SK-N-SH treated with all-trans-retinoic acid at 6 μM for 48 hours (cell line): ENCODE measurements around the gene ADAP1.

ENCODE experiments used
- ATAC-seq: fragments of 200-7000 bp; cut with Tn5 transposase; 3 replicates; pipeline ENCODE4 v1.9.1; 2020; ENCODE audit warnings: mild to moderate bottlenecking, moderate library complexity
- ARNTL ChIP-seq: fragments of 450-650 bp; formaldehyde crosslinking; IDR thresholded peaks from 2 replicates; pipeline ENCODE4 v1.5.0; 2020; ENCODE audit warnings: low read depth, mild to moderate bottlenecking, moderate library complexity, borderline replicate concordance
- CREB5 ChIP-seq: fragments of 250-450 bp; sonication (Bioruptor Pico); IDR thresholded peaks from 2 replicates; pipeline ENCODE4 v1.5.1; 2020; ENCODE audit warnings: low read depth, mild to moderate bottlenecking, moderate library complexity
- CSDC2 ChIP-seq: fragments of 250-450 bp; sonication (Bioruptor Pico); IDR thresholded peaks from 2 replicates; pipeline ENCODE4 v1.5.0; 2020; ENCODE audit warnings: mild to moderate bottlenecking, moderate library complexity
- CSRNP3 ChIP-seq: fragments of 250-450 bp; sonication (Bioruptor Pico); IDR thresholded peaks from 2 replicates; pipeline ENCODE4 v1.5.1; 2021; ENCODE audit warnings: mild to moderate bottlenecking, moderate library complexity
- ESRRG ChIP-seq: fragments of 250-450 bp; sonication (Bioruptor Pico); IDR thresholded peaks from 2 replicates; pipeline ENCODE4 v1.6.1; 2021; ENCODE audit warnings: mild to moderate bottlenecking
- GLIS3 ChIP-seq: fragments of 250-450 bp; sonication (Bioruptor Pico); IDR thresholded peaks from 2 replicates; pipeline ENCODE4 v1.5.0; 2020; ENCODE audit warnings: mild to moderate bottlenecking, moderate library complexity
- ISL1 ChIP-seq: fragments of 250-450 bp; sonication (Bioruptor Pico); IDR thresholded peaks from 2 replicates; pipeline ENCODE4 v2.1.2; 2022; ENCODE audit warnings: mild to moderate bottlenecking, moderate library complexity
- PATZ1 ChIP-seq: fragments of 250-450 bp; sonication (Bioruptor Pico); IDR thresholded peaks from 2 replicates; pipeline ENCODE4 v1.8.0; 2020; ENCODE audit warnings: mild to moderate bottlenecking, moderate library complexity, borderline replicate concordance
- POU6F1 ChIP-seq: fragments of 250-450 bp; sonication (Bioruptor Pico); IDR thresholded peaks from 2 replicates; pipeline ENCODE4 v1.8.0; 2021; ENCODE audit warnings: low read depth, mild to moderate bottlenecking, moderate library complexity, borderline replicate concordance
- PPARA ChIP-seq: fragments of 250-450 bp; sonication (Bioruptor Pico); IDR thresholded peaks from 2 replicates; pipeline ENCODE4 v1.5.0; 2020; ENCODE audit warnings: mild to moderate bottlenecking, borderline replicate concordance
- RARB ChIP-seq: fragments of 250-450 bp; sonication (Bioruptor Pico); IDR thresholded peaks from 2 replicates; pipeline ENCODE4 v1.8.0; 2021; ENCODE audit warnings: mild to moderate bottlenecking, moderate library complexity
- SNAI2 ChIP-seq: fragments of 250-450 bp; sonication (Bioruptor Pico); IDR thresholded peaks from 2 replicates; pipeline ENCODE4 v1.5.0; 2020; ENCODE audit warnings: mild to moderate bottlenecking, moderate library complexity
- TCF4 ChIP-seq: fragments of 250-450 bp; sonication (Bioruptor Pico); IDR thresholded peaks from 2 replicates; pipeline ENCODE4 v1.8.0; 2021; ENCODE audit warnings: mild to moderate bottlenecking, moderate library complexity, borderline replicate concordance
- TOX ChIP-seq: fragments of 250-450 bp; sonication (Bioruptor Pico); IDR thresholded peaks from 2 replicates; pipeline ENCODE4 v1.8.0; 2021; ENCODE audit warnings: mild to moderate bottlenecking, moderate library complexity, borderline replicate concordance
- TSHZ2 ChIP-seq: fragments of 250-450 bp; sonication (Bioruptor Pico); IDR thresholded peaks from 2 replicates; pipeline ENCODE4 v1.5.0; 2020; ENCODE audit warnings: mild to moderate bottlenecking, moderate library complexity
- ZC3H10 ChIP-seq: fragments of 250-450 bp; sonication (Bioruptor Pico); IDR thresholded peaks from 2 replicates; pipeline ENCODE4 v1.5.1; 2021; ENCODE audit warnings: mild to moderate bottlenecking, moderate library complexity
- ZFP3 ChIP-seq: fragments of 250-450 bp; sonication (Bioruptor Pico); IDR thresholded peaks from 2 replicates; pipeline ENCODE4 v1.5.0; 2020; ENCODE audit warnings: mild to moderate bottlenecking, moderate library complexity
- ZFP30 ChIP-seq: fragments of 450-650 bp; formaldehyde crosslinking; IDR thresholded peaks from 2 replicates; pipeline ENCODE4 v1.5.0; 2022; ENCODE audit warnings: mild to moderate bottlenecking, moderate library complexity
- ZNF565 ChIP-seq: fragments of 450-650 bp; formaldehyde crosslinking; conservative IDR thresholded peaks from 2 replicates; pipeline ENCODE4 v1.5.0; 2020; ENCODE audit warnings: low read depth, mild to moderate bottlenecking, moderate library complexity
- ZNF8 ChIP-seq: fragments of 450-650 bp; formaldehyde crosslinking; IDR thresholded peaks from 2 replicates; pipeline ENCODE4 v1.5.0; 2020; ENCODE audit warnings: mild to moderate bottlenecking, moderate library complexity

Gene ADAP1

GRCh38 chr7:981793-982510, 27.5 kb upstream of the ADAP1 start:
- TF ChIP-seq SNAI2 (CRISPR knock-in tag) = no peak
- TF ChIP-seq ZFP3 (CRISPR knock-in tag) = no peak
- TF ChIP-seq TOX (CRISPR knock-in tag) = no peak
- TF ChIP-seq ZNF8 = no peak
- no peak for TF ChIP-seq ZC3H10 (CRISPR knock-in tag)
- no peak for TF ChIP-seq RARB
- TF ChIP-seq ZNF565 (CRISPR knock-in tag) = no peak
- TF ChIP-seq ISL1 (CRISPR knock-in tag) = no peak
- TF ChIP-seq POU6F1 (CRISPR knock-in tag) = no peak
- no peak for TF ChIP-seq ESRRG (CRISPR knock-in tag)
- no peak for TF ChIP-seq GLIS3
- TF ChIP-seq CSDC2 (CRISPR knock-in tag) = no peak
- TF ChIP-seq PPARA (CRISPR knock-in tag) = no peak
- TF ChIP-seq TCF4 = no peak
- TF ChIP-seq CSRNP3 = no peak
- ATAC-seq = no peak

- peak; percentile 59 for ATAC-seq
- TF ChIP-seq POU6F1 (CRISPR knock-in tag) = no peak
- no peak for TF ChIP-seq ISL1 (CRISPR knock-in tag)
- no peak for TF ChIP-seq CSRNP3
- TF ChIP-seq RARB = no peak
- TF ChIP-seq ZFP30 (CRISPR knock-in tag) = no peak
- TF ChIP-seq ZC3H10 (CRISPR knock-in tag) = no peak
- TF ChIP-seq SNAI2 (CRISPR knock-in tag) = no peak
- TF ChIP-seq ZNF565 (CRISPR knock-in tag) = no peak
- no peak for TF ChIP-seq TCF4
- TF ChIP-seq TSHZ2 = no peak
- TF ChIP-seq CREB5 = no peak
- TF ChIP-seq CSDC2 (CRISPR knock-in tag) = no peak
- no peak for TF ChIP-seq TOX (CRISPR knock-in tag)
- no peak for TF ChIP-seq PATZ1 (CRISPR knock-in tag)
- TF ChIP-seq ARNTL (CRISPR knock-in tag) = no peak
- no peak for TF ChIP-seq PPARA (CRISPR knock-in tag)
These were observed 25.5 kb upstream of the ADAP1 start for GRCh38 chr7:979886-980571.
